GM21576 (cell line): ENCODE results near the gene PTPN14.
A peak's percentile ranks its signal among the peaks of the same experiment; 100 is the strongest.

ENCODE experiments used
- ATAC-seq: cut with Tn5 transposase; IDR thresholded peaks from one replicate; pipeline ENCODE4 v1.9.1; 2021; ENCODE audit warnings: mild to moderate bottlenecking, moderate library complexity; ENCODE audit not compliant: unreplicated experiment

Gene PTPN14

GRCh38 chr1:214569357-214570004 is 18.1 kb upstream of the PTPN14 start:
- ATAC-seq = no peak

- no peak for ATAC-seq
Measured at GRCh38 chr1:214568328-214568727, 16.9 kb upstream of the PTPN14 start.

GRCh38 chr1:214567481-214567980 is 16.1 kb upstream of the PTPN14 start:
- no peak for ATAC-seq

- ATAC-seq = no peak
Measured at GRCh38 chr1:214566158-214567104, 15.0 kb upstream of the PTPN14 start.

- ATAC-seq = no peak
Measured at GRCh38 chr1:214565310-214565709, 13.9 kb upstream of the PTPN14 start.

GRCh38 chr1:214563881-214564280 is 12.5 kb upstream of the PTPN14 start:
- ATAC-seq = no peak

- ATAC-seq = peak; percentile 65
Measured at GRCh38 chr1:214557952-214558735, 6.7 kb upstream of the PTPN14 start.

GRCh38 chr1:214553142-214553710 is 1.8 kb upstream of the PTPN14 start:
- ATAC-seq = no peak

- ATAC-seq = no peak
Measured at GRCh38 chr1:214552174-214552608, 789 bp upstream of the PTPN14 start.

GRCh38 chr1:214550857-214551435 is 456 bp downstream of the PTPN14 start:
- ATAC-seq = no peak

- no peak for ATAC-seq
Measured at GRCh38 chr1:214550013-214550856, 1.2 kb downstream of the PTPN14 start.

GRCh38 chr1:214549604-214550003 is 1.8 kb downstream of the PTPN14 start:
- ATAC-seq = no peak

- no peak for ATAC-seq
Measured at GRCh38 chr1:214548988-214549387, 2.4 kb downstream of the PTPN14 start.

GRCh38 chr1:214548271-214548670 is 3.1 kb downstream of the PTPN14 start:
- no peak for ATAC-seq

- no peak for ATAC-seq
Measured at GRCh38 chr1:214547747-214548146, 3.7 kb downstream of the PTPN14 start.

- no peak for ATAC-seq
Measured at GRCh38 chr1:214546886-214547641, 4.3 kb downstream of the PTPN14 start.

- ATAC-seq = no peak
Measured at GRCh38 chr1:214546084-214546483, 5.3 kb downstream of the PTPN14 start.

GRCh38 chr1:214545293-214545692 is 6.1 kb downstream of the PTPN14 start:
- no peak for ATAC-seq

GRCh38 chr1:214544791-214545190 is 6.6 kb downstream of the PTPN14 start:
- no peak for ATAC-seq
